ENCODE data around the gene SDR9C7.
"Not testable (repeated sequence)": the region's sequence is repeated elsewhere in the genome, so short reads cannot be mapped to it uniquely, and the experiment has no call there.

Gene SDR9C7

GRCh38 chr12:56965997-56966642 is 31.9 kb upstream of the SDR9C7 start:
- not testable (repeated sequence) for H3K4me3 ChIP-seq (ENCODE audit: low read length); DNase-seq (ENCODE audit: low read depth)

GRCh38 chr12:56965124-56965523 is 30.9 kb upstream of the SDR9C7 start:
- not testable (repeated sequence) for DNase-seq (ENCODE audit: low read depth); H3K4me3 ChIP-seq (ENCODE audit: low read length)

- not testable (repeated sequence) for DNase-seq (ENCODE audit: low read depth); H3K4me3 ChIP-seq (ENCODE audit: low read length)
Measured at GRCh38 chr12:56963557-56963956, 29.3 kb upstream of the SDR9C7 start.

- DNase-seq (ENCODE audit: low read depth); H3K4me3 ChIP-seq (ENCODE audit: low read length): not testable (repeated sequence)
Measured at GRCh38 chr12:56962247-56962646, 28.0 kb upstream of the SDR9C7 start.

GRCh38 chr12:56958422-56958821 is 24.2 kb upstream of the SDR9C7 start:
- no peak for TF ChIP-seq CTCF (IDR thresholded peaks at IDR 0.05; ENCODE audit: insufficient read depth, low read depth, low read length, missing control alignments)
- DNase-seq (ENCODE audit: low read depth): no peak
- H3K4me3 ChIP-seq (ENCODE audit: low read length): no peak overlapping the region

GRCh38 chr12:56957229-56958052 is 23.2 kb upstream of the SDR9C7 start, which contains the start of gene RDH16:
Gene RDH16, minus strand, starts transcription at chr12:56957608. Its CDS starts 146 bp downstream, at chr12:56957462.
- H3K4me3 ChIP-seq (ENCODE audit: low read length): no peak within 1 kb of the TSS
- peak; percentile 94 for DNase-seq (ENCODE audit: low read depth)
- no peak for TF ChIP-seq CTCF (IDR thresholded peaks at IDR 0.05; ENCODE audit: insufficient read depth, low read depth, low read length, missing control alignments)

- H3K4me3 ChIP-seq (ENCODE audit: low read length): no peak overlapping the region
- peak; percentile 59 for DNase-seq (ENCODE audit: low read depth)
- no peak for TF ChIP-seq CTCF (IDR thresholded peaks at IDR 0.05; ENCODE audit: insufficient read depth, low read depth, low read length, missing control alignments)
Measured at GRCh38 chr12:56955631-56956256, 21.5 kb upstream of the SDR9C7 start.

- DNase-seq (ENCODE audit: low read depth): no peak
- TF ChIP-seq CTCF (IDR thresholded peaks at IDR 0.05; ENCODE audit: insufficient read depth, low read depth, low read length, missing control alignments): no peak
- H3K4me3 ChIP-seq (ENCODE audit: low read length): no peak overlapping the region
Measured at GRCh38 chr12:56954958-56955355, 20.7 kb upstream of the SDR9C7 start.

Measured in epithelial cell of esophagus (primary cell).